Endothelial cell of umbilical vein (primary cell): Measurements from ENCODE around the gene C16orf74.

Source experiments
- CTCF ChIP-seq, 2 donors: IDR thresholded peaks; 1 replicate in 1 of 2; 2 replicates in 1 of 2; pipeline ENCODE4 v1.5.1; 2011; ENCODE audit warnings: low read length in 2 of 2, mild to moderate bottlenecking in 2 of 2, moderate library complexity in 2 of 2, control low read depth in 1 of 2, inconsistent platforms in 1 of 2, low read depth in 1 of 2; ENCODE audit not compliant: insufficient read depth in 1 of 2; ENCODE audit errors: extremely low read depth in 1 of 2
- EZH2 ChIP-seq: IDR thresholded peaks from 2 replicates; pipeline ENCODE4 v1.6.1; 2012; ENCODE audit warnings: borderline replicate concordance, low read depth, mild to moderate bottlenecking, moderate library complexity, low read length, inconsistent platforms; ENCODE audit not compliant: severe bottlenecking
- FOS ChIP-seq: IDR thresholded peaks from 2 replicates; pipeline ENCODE4 v1.6.1; 2011; ENCODE audit warnings: mild to moderate bottlenecking, low read length, moderate library complexity, borderline replicate concordance; ENCODE audit not compliant: insufficient read depth
- MAX ChIP-seq: IDR thresholded peaks from 2 replicates; pipeline ENCODE4 v1.6.1; 2011; ENCODE audit not compliant: insufficient read depth, insufficient read length
- MYC ChIP-seq: IDR thresholded peaks from one replicate; pipeline ENCODE4 v1.6.1; 2011; ENCODE audit warnings: mild to moderate bottlenecking, low read depth, low read length
- POLR2A ChIP-seq: IDR thresholded peaks from 2 replicates; pipeline ENCODE4 v1.6.1; 2012; ENCODE audit warnings: low read depth, mild to moderate bottlenecking, control low read depth, low read length

GRCh38 chr16:85798283-85798776, 47.4 kb upstream of the C16orf74 start:
- no peak for TF ChIP-seq CTCF (IDR thresholded peaks at IDR 0.05; ENCODE audit: extremely low read depth in 1 of 2, insufficient read depth in 1 of 2, low read depth in 1 of 2, low read length in 2 of 2)
- no peak for TF ChIP-seq EZH2
- TF ChIP-seq POLR2A = no peak
- TF ChIP-seq MAX = no peak
- no peak for TF ChIP-seq MYC
- no peak for TF ChIP-seq FOS
